Measurements from ENCODE around the gene UBXN2A. TPM values are rescaled to one million over a fixed set of nuclear protein-coding genes. Genes with fewer than 3 reads are reported as not detected.
"Not testable (repeated sequence)": the region's sequence is repeated elsewhere in the genome, so short reads cannot be mapped to it uniquely, and the experiment has no call there.

The UBXN2A gene
- total and polyA plus RNA-seq, 4 donors: 4.7 to 23.3 (median 8.1) TPM

DNA sequence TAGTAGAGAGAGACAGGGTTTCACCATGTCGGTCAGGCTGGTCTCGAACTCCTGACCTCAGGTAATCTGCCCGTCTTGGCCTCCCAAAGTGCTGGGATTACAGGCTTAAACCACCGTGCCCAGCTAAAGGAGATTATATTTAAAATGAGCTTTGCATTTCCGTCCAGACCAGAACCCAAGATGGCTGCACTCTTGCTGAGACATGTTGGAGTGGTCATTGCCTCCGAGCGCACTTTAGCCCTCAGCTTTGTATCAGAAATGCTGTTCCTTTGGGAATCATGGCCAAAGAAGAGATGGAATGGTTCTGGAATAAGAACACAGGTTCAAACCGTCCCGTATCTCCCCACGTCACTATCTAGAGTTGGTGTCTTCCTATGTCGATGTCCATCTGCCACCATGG is 3.4 kb downstream of the UBXN2A start:
- Histone ChIP-seq H3K4me3 (no peak overlapping the region), H3K9ac (ENCODE audit: insufficient read depth in 1 of 2, low read length in 2 of 2) (no peak overlapping the region), H3K9me3 (ENCODE audit: control insufficient read depth in 4 of 4, insufficient read depth in 3 of 4, low read length in 3 of 4) (no peaks in the 10 kb centered on the region), H3K36me3 (ENCODE audit: control insufficient read depth in 4 of 4, insufficient read depth in 4 of 4, low read length in 4 of 4) (no peaks in the 10 kb centered on the region), H3K27ac (ENCODE audit: low read depth in 1 of 2, low read length in 1 of 2) (no peak overlapping the region), H3K4me1 (ENCODE audit: control insufficient read depth in 5 of 5, insufficient read depth in 5 of 5, low read length in 5 of 5) (peaks cover 0 to 16% (median 3%) of the 10 kb centered on the region in 5 donors), H3K27me3 (ENCODE audit: control insufficient read depth in 3 of 3, insufficient read depth in 3 of 3, low read length in 2 of 3) (no peaks in the 10 kb centered on the region)
- no peak for DNase-seq
- no peak for ATAC-seq (ENCODE audit: insufficient read depth, low FRiP score)
- TF ChIP-seq, protein P1, sequence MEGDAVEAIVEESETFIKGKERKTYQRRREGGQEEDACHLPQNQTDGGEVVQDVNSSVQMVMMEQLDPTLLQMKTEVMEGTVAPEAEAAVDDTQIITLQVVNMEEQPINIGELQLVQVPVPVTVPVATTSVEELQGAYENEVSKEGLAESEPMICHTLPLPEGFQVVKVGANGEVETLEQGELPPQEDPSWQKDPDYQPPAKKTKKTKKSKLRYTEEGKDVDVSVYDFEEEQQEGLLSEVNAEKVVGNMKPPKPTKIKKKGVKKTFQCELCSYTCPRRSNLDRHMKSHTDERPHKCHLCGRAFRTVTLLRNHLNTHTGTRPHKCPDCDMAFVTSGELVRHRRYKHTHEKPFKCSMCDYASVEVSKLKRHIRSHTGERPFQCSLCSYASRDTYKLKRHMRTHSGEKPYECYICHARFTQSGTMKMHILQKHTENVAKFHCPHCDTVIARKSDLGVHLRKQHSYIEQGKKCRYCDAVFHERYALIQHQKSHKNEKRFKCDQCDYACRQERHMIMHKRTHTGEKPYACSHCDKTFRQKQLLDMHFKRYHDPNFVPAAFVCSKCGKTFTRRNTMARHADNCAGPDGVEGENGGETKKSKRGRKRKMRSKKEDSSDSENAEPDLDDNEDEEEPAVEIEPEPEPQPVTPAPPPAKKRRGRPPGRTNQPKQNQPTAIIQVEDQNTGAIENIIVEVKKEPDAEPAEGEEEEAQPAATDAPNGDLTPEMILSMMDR (IDR thresholded peaks at IDR 0.05; ENCODE audit: control extremely low read depth, extremely low read depth): no peak
- 97 to 98% methylated on average over 11 of the region's 11 CpGs for WGBS, 2 donors

DNA sequence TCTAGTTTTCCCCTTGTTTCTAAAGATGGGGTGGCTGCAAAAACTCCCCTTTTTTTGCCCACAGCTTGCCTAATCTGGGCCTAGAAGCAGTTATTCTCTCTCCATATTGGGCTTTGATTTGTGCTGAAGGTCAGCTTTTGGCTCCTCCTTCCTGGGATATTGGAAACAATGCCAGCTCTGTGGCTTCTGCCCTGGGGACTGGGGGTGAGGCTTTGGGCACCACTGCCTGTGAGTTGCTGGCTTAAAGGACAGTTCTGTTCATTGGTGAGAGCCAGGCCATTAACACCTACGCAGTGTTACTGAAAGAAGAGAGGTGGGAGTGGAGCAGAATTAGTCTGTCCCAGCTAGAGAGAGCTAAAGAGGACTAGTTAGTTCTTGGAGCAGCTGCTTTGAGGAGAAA is 4.3 kb downstream of the UBXN2A start:
- Histone ChIP-seq H3K27ac (ENCODE audit: low read depth in 1 of 2, low read length in 1 of 2) (no peak overlapping the region), H3K27me3 (ENCODE audit: control insufficient read depth in 3 of 3, insufficient read depth in 3 of 3, low read length in 2 of 3) (no peaks in the 10 kb centered on the region), H3K4me3 (no peak overlapping the region), H3K4me1 (ENCODE audit: control insufficient read depth in 5 of 5, insufficient read depth in 5 of 5, low read length in 5 of 5) (peaks cover 0 to 8% (median 3%) of the 10 kb centered on the region in 5 donors), H3K36me3 (ENCODE audit: control insufficient read depth in 4 of 4, insufficient read depth in 4 of 4, low read length in 4 of 4) (no peaks in the 10 kb centered on the region), H3K9ac (ENCODE audit: insufficient read depth in 1 of 2, low read length in 2 of 2) (no peak overlapping the region), H3K9me3 (ENCODE audit: control insufficient read depth in 4 of 4, insufficient read depth in 3 of 4, low read length in 3 of 4) (no peaks in the 10 kb centered on the region)
- WGBS, 2 donors: 96 to 97% methylated on average over 1 of the region's 1 CpG
- TF ChIP-seq, protein P1 (IDR thresholded peaks at IDR 0.05; ENCODE audit: control extremely low read depth, extremely low read depth): no peak
- DNase-seq (no peak), ATAC-seq (ENCODE audit: insufficient read depth, low FRiP score) (no peak)

DNA sequence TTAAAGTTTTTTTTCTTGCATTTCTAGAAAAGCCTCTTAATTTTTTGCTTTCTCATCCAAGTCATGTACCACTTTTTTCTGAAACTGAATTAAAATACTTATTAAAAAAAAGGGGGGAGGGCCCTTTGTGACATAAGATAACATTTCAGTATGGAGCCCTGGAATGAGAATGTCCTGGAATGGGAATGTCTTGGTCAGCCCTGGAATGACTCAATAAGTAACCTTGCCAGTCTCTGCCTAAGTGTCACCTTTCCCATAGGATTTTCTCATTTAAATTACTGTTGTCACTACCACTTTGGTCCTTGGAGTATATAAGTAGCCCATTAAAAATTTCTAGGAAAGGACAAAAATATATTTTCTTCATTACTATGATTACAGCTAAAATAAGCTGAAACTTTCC is 4.7 kb downstream of the UBXN2A start:
- Histone ChIP-seq H3K9ac (ENCODE audit: insufficient read depth in 1 of 2, low read length in 2 of 2) (no peak overlapping the region), H3K4me1 (ENCODE audit: control insufficient read depth in 5 of 5, insufficient read depth in 5 of 5, low read length in 5 of 5) (peaks cover 0 to 7% (median 3%) of the 10 kb centered on the region in 5 donors), H3K9me3 (ENCODE audit: control insufficient read depth in 4 of 4, insufficient read depth in 3 of 4, low read length in 3 of 4) (no peaks in the 10 kb centered on the region), H3K36me3 (ENCODE audit: control insufficient read depth in 4 of 4, insufficient read depth in 4 of 4, low read length in 4 of 4) (no peaks in the 10 kb centered on the region), H3K27ac (ENCODE audit: low read depth in 1 of 2, low read length in 1 of 2) (no peak overlapping the region), H3K4me3 (no peak overlapping the region), H3K27me3 (ENCODE audit: control insufficient read depth in 3 of 3, insufficient read depth in 3 of 3, low read length in 2 of 3) (no peaks in the 10 kb centered on the region)
- TF ChIP-seq, protein P1 (IDR thresholded peaks at IDR 0.05; ENCODE audit: control extremely low read depth, extremely low read depth): no peak
- DNase-seq (no peak), ATAC-seq (ENCODE audit: insufficient read depth, low FRiP score) (no peak)

DNA sequence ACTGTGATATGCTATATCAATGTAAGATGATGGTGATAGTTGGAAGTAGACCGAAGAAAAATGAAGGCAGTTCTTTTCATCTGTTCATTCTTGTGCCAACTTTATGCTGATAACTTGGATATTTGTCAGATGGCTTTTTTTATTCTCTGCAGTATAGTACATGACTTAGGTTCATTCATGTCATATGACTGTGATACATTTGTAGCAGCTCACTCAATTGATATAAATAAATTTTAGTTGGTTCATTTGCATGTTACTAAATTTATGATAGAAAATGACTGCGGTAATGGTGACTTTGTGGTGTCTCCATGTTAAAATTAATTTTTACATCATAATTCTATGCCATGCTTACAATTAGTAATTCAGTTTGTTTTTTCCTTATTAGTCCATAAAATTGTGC is 7.1 kb downstream of the UBXN2A start:
- 95 to 97% methylated on average over 2 of the region's 2 CpGs for WGBS, 2 donors
- H3K27ac ChIP-seq (ENCODE audit: low read depth in 1 of 2, low read length in 1 of 2): no peak overlapping the region
- H3K27me3 ChIP-seq (ENCODE audit: control insufficient read depth in 3 of 3, insufficient read depth in 3 of 3, low read length in 2 of 3): no peaks in the 10 kb centered on the region
- H3K9me3 ChIP-seq (ENCODE audit: control insufficient read depth in 4 of 4, insufficient read depth in 3 of 4, low read length in 3 of 4): no peaks in the 10 kb centered on the region
- ATAC-seq (ENCODE audit: insufficient read depth, low FRiP score) (no peak), DNase-seq (no peak)
- H3K4me1 ChIP-seq (ENCODE audit: control insufficient read depth in 5 of 5, insufficient read depth in 5 of 5, low read length in 5 of 5): peaks cover 0 to 3% (median 0%) of the 10 kb centered on the region in 5 donors
- no peak overlapping the region for H3K4me3 ChIP-seq
- no peaks in the 10 kb centered on the region for H3K36me3 ChIP-seq (ENCODE audit: control insufficient read depth in 4 of 4, insufficient read depth in 4 of 4, low read length in 4 of 4)
- no peak overlapping the region for H3K9ac ChIP-seq (ENCODE audit: insufficient read depth in 1 of 2, low read length in 2 of 2)
- TF ChIP-seq, protein P1 (IDR thresholded peaks at IDR 0.05; ENCODE audit: control extremely low read depth, extremely low read depth): no peak

DNA sequence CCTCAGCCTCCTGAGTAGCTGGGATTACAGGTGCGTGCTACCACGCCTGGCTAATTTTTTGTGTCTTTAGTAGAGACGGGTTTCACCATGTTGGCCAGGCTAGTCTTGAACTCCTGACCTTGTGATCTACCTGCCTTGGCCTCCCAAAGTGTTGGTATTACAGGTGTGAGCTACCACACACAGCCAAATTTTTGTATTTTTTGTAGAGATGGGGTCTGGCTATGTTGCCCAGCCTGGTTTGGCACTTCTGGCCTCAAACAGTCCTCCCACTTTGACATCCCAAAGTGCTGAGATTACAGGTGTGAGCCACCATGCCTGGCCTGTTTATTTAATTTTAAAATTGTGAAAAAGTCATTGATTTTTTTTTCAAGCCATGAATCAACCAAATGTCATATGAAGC is 12.3 kb downstream of the UBXN2A start:
- DNase-seq; H3K27ac ChIP-seq (ENCODE audit: low read depth in 1 of 2, low read length in 1 of 2); H3K4me3 ChIP-seq; H3K9ac ChIP-seq (ENCODE audit: insufficient read depth in 1 of 2, low read length in 2 of 2); H3K4me1 ChIP-seq (ENCODE audit: control insufficient read depth in 5 of 5, insufficient read depth in 5 of 5, low read length in 5 of 5); ATAC-seq (ENCODE audit: insufficient read depth, low FRiP score); H3K9me3 ChIP-seq (ENCODE audit: control insufficient read depth in 4 of 4, insufficient read depth in 3 of 4, low read length in 3 of 4); H3K27me3 ChIP-seq (ENCODE audit: control insufficient read depth in 3 of 3, insufficient read depth in 3 of 3, low read length in 2 of 3); H3K36me3 ChIP-seq (ENCODE audit: control insufficient read depth in 4 of 4, insufficient read depth in 4 of 4, low read length in 4 of 4): not testable (repeated sequence)
- 98% methylated on average over 3 of the region's 3 CpGs for WGBS, 2 donors

Data from lung (tissue), 12 donors.